ENCODE measurements around the gene ANKRD10. TPM values are rescaled to one million over a fixed set of nuclear protein-coding genes. Genes with fewer than 3 reads are reported as not detected.

ANKRD10 gene
- total RNA-seq, 2 experiments from 2014 or later: 127 to 129 TPM

DNA sequence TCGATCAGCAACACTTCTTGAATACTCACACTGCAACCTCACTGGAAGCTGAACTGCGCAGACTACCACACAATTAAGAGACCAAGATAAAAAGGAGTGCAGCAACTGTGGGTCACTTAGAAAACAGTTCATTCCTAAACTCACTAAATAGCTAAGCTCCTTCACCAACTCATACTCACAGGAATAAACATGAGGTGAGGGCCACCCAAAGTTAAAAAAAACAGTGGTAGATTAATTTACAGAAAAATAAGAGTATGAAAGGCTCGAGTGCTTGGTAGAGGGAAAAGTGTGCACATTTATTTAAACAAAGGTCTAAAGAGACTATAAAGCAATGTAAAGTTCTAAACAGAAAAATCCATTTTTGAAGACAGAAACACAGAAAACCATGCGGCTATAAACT lies 7.6 kb downstream of the ANKRD10 start:
- no peak overlapping the region for H3K4me3 Mint-ChIP-seq
- ChIA-PET CTCF (interaction anchor here (0.8 kb wide), 1 partner anchor 24 kb away, joined by 3 read pairs; no protein-coding TSS in a partner anchor), POLR2A (interaction anchor here (5.5 kb wide), 1 partner anchor 7 kb away, joined by 33 read pairs; the partner anchor contains the start of gene ANKRD10)
- no peaks in the 10 kb centered on the region for H3K27me3 Mint-ChIP-seq
- H3K27ac Mint-ChIP-seq: no peak overlapping the region
- peaks cover 82% of the 10 kb centered on the region for H3K36me3 Mint-ChIP-seq (ENCODE audit: low read depth)
- peaks cover 62% of the 10 kb centered on the region for H3K4me1 Mint-ChIP-seq
- no peak for DNase-seq
- H3K9me3 Mint-ChIP-seq: no peaks in the 10 kb centered on the region

DNA sequence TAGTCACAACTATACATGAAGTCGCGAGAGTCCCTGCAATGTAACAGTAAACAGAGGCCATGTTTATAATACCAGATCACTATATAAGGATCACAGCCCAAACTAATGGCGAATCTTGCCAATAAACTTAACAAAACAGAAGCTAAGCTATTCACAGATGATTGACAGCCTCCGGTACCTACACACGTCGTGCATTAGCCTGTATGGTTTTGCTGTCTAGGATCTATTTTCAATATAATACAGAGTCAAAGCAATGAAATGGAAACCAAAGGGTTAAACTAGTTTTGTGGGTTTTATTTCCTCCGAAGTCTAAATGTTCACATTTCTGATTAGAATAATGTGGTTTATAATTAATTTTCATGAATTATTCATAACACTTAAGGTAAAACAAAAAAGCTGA lies 10.1 kb downstream of the ANKRD10 start:
- H3K4me3 Mint-ChIP-seq: no peak overlapping the region
- POLR2A ChIA-PET: interaction anchor here (1.4 to 5.5 kb wide), 2 partner anchors 9 to 11 kb away, joined by 4 to 33 read pairs; partner anchors contain the start of gene ANKRD10
- H3K9me3 Mint-ChIP-seq: no peaks in the 10 kb centered on the region

DNA sequence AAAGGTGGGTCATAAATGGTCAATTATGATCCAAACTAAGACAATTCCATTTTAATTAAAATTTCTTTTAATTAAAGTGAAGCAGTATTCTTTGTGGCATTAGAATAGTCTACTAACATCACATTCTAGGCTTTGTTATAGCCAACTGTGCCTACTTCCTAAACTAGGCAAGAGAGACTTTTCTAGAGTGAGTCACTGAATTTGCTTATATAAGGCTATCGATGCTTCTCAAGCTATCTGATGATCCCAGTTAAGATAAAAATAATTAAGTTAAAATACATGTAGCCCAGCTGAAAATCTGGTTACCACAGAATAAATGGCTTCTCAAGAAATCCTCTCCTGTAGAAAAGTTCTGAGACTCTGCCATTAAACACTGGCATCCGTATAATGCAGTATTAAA lies 12.5 kb downstream of the ANKRD10 start:
- Mint-ChIP-seq H3K4me1 (peaks cover 23% of the 10 kb centered on the region), H3K27ac (no peak overlapping the region), H3K36me3 (ENCODE audit: low read depth) (peaks cover 54% of the 10 kb centered on the region), H3K4me3 (no peak overlapping the region), H3K9me3 (no peaks in the 10 kb centered on the region), H3K27me3 (no peaks in the 10 kb centered on the region)
- no peak for DNase-seq
- ChIA-PET CTCF (interaction anchor here (0.7 to 5.3 kb wide), 3 partner anchors 9 to 53 kb away, joined by 3 to 35 read pairs (median 4); partner anchors contain the start of gene ANKRD10), POLR2A (interaction anchor here (5.5 kb wide), 1 partner anchor 12 kb away, joined by 33 read pairs; the partner anchor contains the start of gene ANKRD10)

More for the DNA sequence above, 10.1 kb downstream of the ANKRD10 start:
- CTCF ChIA-PET: interaction anchor here (0.7 to 5.3 kb wide), 3 partner anchors 9 to 260 kb away, joined by 3 to 35 read pairs (median 5); partner anchors contain the start of gene ANKRD10
- peaks cover 41% of the 10 kb centered on the region for H3K4me1 Mint-ChIP-seq
- no peak for DNase-seq
- H3K27me3 Mint-ChIP-seq: no peaks in the 10 kb centered on the region
- no peak overlapping the region for H3K27ac Mint-ChIP-seq
- H3K36me3 Mint-ChIP-seq (ENCODE audit: low read depth): peaks cover 65% of the 10 kb centered on the region

DNA sequence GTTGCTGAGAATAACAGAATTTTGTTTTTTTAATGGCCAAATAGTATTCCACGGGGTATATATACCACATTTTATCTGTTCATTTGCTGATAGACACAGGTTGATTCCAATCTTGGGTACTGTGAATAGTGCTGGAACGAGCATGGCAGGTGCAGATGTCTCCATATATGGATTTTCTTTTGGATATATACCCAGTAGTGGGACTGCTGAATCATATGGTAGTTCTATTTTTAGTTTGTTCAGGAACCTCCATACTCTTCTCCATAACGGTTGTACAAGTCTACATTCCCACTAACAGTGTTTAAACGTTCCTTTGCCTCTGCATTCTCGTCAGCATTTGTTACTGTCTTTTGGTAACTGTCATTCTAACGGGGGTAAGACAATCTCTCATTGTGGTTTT lies 17.3 kb downstream of the ANKRD10 start:
- Mint-ChIP-seq H3K27ac (no peak overlapping the region), H3K9me3 (no peaks in the 10 kb centered on the region), H3K27me3 (no peaks in the 10 kb centered on the region), H3K4me1 (peaks cover 4% of the 10 kb centered on the region), H3K36me3 (ENCODE audit: low read depth) (peaks cover 39% of the 10 kb centered on the region), H3K4me3 (no peak overlapping the region)
- DNase-seq: no peak
- ChIA-PET POLR2A (no interaction called here), CTCF (no interaction called here)

DNA sequence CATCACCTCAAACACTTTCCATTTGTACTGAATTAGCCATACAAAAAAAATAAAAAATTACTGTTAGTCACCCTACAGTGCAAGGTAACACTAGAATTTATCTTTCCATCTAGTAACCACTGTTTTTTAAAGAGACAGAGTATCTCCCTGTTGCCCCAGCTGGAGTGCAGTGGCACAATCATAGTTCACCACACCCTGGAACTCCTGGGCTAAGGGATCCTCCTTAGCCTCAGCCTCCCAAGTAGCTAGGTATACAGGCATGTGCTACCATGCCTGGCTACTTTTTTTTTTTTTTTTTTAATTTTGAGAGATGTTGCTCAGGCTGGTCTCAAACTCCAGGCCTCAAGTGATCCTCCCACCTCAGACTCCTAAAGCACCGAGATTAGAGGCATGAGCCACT lies 17.9 kb downstream of the ANKRD10 start:
- Mint-ChIP-seq H3K27me3 (no peaks in the 10 kb centered on the region), H3K27ac (no peak overlapping the region), H3K4me3 (no peak overlapping the region), H3K36me3 (ENCODE audit: low read depth) (peaks cover 41% of the 10 kb centered on the region), H3K9me3 (no peaks in the 10 kb centered on the region), H3K4me1 (peaks cover 4% of the 10 kb centered on the region)
- POLR2A ChIA-PET: no interaction called here
- CTCF ChIA-PET: no interaction called here
- DNase-seq: no peak

GRCh38 chr13:110894086-110894485 lies 20.8 kb downstream of the ANKRD10 start:
- Mint-ChIP-seq H3K27ac (no peak overlapping the region), H3K27me3 (no peaks in the 10 kb centered on the region), H3K4me1 (no peaks in the 10 kb centered on the region), H3K9me3 (no peaks in the 10 kb centered on the region), H3K4me3 (no peak overlapping the region), H3K36me3 (ENCODE audit: low read depth) (peaks cover 36% of the 10 kb centered on the region)
- ChIA-PET POLR2A (interaction anchor here (1.0 to 1.2 kb wide), 3 partner anchors 10 to 19 kb away, joined by 4 read pairs; no protein-coding TSS in a partner anchor), CTCF (interaction anchor here (0.7 to 1.5 kb wide), 4 partner anchors 8 to 77 kb away, joined by 3 to 7 read pairs (median 4); no protein-coding TSS in a partner anchor)
- DNase-seq: no peak

GRCh38 chr13:110893571-110893970 lies 21.3 kb downstream of the ANKRD10 start:
- no peak for DNase-seq
- Mint-ChIP-seq H3K27me3 (no peaks in the 10 kb centered on the region), H3K36me3 (ENCODE audit: low read depth) (peaks cover 39% of the 10 kb centered on the region), H3K4me1 (no peaks in the 10 kb centered on the region), H3K9me3 (no peaks in the 10 kb centered on the region), H3K4me3 (no peak overlapping the region), H3K27ac (no peak overlapping the region)
- CTCF ChIA-PET: interaction anchor here (1.2 kb wide), 1 partner anchor 8 kb away, joined by 3 read pairs; no protein-coding TSS in a partner anchor
- POLR2A ChIA-PET: interaction anchor here (1.0 to 1.2 kb wide), 2 partner anchors 9 to 12 kb away, joined by 4 read pairs; no protein-coding TSS in a partner anchor

DNA sequence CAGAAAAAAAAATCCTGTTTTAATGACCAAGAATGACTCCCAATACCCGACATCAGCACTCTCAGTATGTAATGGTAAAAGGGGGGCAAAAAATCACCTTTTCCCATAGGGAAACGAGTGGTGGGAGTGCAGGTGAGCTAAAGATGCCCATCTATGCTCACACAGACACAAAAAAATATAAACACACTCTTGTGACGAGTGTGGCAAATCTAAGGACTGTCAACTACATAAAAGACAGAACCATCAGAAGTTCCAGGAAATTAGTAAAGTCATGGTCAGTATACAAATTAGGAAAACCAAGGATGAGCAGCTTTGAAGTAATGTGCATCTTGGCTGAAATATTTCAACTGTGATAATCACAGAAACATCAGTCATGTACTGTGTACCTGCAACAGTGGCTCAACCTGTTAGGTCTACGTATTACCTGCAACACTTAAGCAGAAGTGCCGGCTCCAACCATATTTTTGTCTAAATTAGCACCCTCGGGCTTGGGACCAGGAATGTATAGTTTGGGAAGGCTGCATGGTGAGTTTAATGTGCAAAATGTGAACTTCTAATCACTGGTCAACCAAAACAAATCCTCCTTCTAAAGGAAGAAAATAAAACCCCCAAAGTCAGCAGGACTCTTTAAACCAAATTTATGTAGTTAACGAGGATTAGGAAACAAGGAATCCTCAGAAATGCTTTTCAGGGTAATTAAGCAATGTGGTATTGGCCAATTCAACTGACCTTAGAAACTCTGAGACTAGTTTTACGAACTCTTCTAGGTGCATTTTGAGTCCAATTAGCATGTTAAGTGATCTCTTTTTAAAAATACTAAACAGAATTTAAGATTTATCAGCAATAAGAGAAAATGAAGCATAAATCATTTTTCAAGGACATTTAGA lies 24.3 kb downstream of the ANKRD10 start:
- no peak overlapping the region for H3K27ac Mint-ChIP-seq
- POLR2A ChIA-PET: interaction anchor here (1.7 kb wide), 1 partner anchor 23 kb away, joined by 5 read pairs; no protein-coding TSS in a partner anchor
- CTCF ChIA-PET: no interaction called here
- no peak for DNase-seq
- no peak overlapping the region for H3K4me3 Mint-ChIP-seq
- H3K36me3 Mint-ChIP-seq (ENCODE audit: low read depth): peaks cover 31% of the 10 kb centered on the region
- peaks cover 5% of the 10 kb centered on the region for H3K4me1 Mint-ChIP-seq
- H3K9me3 Mint-ChIP-seq: no peaks in the 10 kb centered on the region
- no peaks in the 10 kb centered on the region for H3K27me3 Mint-ChIP-seq

GRCh38 chr13:110888390-110888789 lies 26.5 kb downstream of the ANKRD10 start:
- Mint-ChIP-seq H3K9me3 (no peaks in the 10 kb centered on the region), H3K36me3 (ENCODE audit: low read depth) (peaks cover 24% of the 10 kb centered on the region), H3K27ac (no peak overlapping the region), H3K4me1 (peaks cover 17% of the 10 kb centered on the region), H3K4me3 (no peak overlapping the region), H3K27me3 (no peaks in the 10 kb centered on the region)
- ChIA-PET POLR2A (no interaction called here), CTCF (no interaction called here)
- no peak for DNase-seq

- H3K36me3 Mint-ChIP-seq (ENCODE audit: low read depth): peaks cover 19% of the 10 kb centered on the region
- no peak overlapping the region for H3K27ac Mint-ChIP-seq
- CTCF ChIA-PET: no interaction called here
- DNase-seq: no peak
- H3K4me1 Mint-ChIP-seq: peaks cover 20% of the 10 kb centered on the region
- H3K9me3 Mint-ChIP-seq: no peaks in the 10 kb centered on the region
- no peaks in the 10 kb centered on the region for H3K27me3 Mint-ChIP-seq
- H3K4me3 Mint-ChIP-seq: no peak overlapping the region
- POLR2A ChIA-PET: interaction anchor here (1.2 kb wide), 1 partner anchor 27 kb away, joined by 3 read pairs; the partner anchor contains the start of gene ANKRD10
Observed at GRCh38 chr13:110887597-110888333, 27.1 kb downstream of the ANKRD10 start.

- CTCF ChIA-PET: no interaction called here
- no peaks in the 10 kb centered on the region for H3K9me3 Mint-ChIP-seq
- H3K4me3 Mint-ChIP-seq: no peak overlapping the region
Observed at GRCh38 chr13:110886870-110887596, 27.8 kb downstream of the ANKRD10 start.

More at GRCh38 chr13:110886870-110887596, 27.8 kb downstream of the ANKRD10 start:
- Mint-ChIP-seq H3K4me1 (peaks cover 20% of the 10 kb centered on the region), H3K36me3 (ENCODE audit: low read depth) (peaks cover 14% of the 10 kb centered on the region), H3K27me3 (no peaks in the 10 kb centered on the region), H3K27ac (no peak overlapping the region)
- POLR2A ChIA-PET: interaction anchor here (1.2 kb wide), 1 partner anchor 28 kb away, joined by 3 read pairs; the partner anchor contains the start of gene ANKRD10
- no peak for DNase-seq

Measured in activated CD4-positive, alpha-beta memory T cell treated with anti-CD3 and anti-CD28 coated beads, Interleukin-2, amount 10 ng/mL, durations not matched to agents 7 days and 5 days (primary cell).